Left lung (tissue), 10 donors: Measurements from ENCODE around the gene DTD2. TPM values are rescaled to one million over a fixed set of nuclear protein-coding genes. Genes with fewer than 3 reads are reported as not detected.
"Not testable (repeated sequence)": the region's sequence is repeated elsewhere in the genome, so short reads cannot be mapped to it uniquely, and the experiment has no call there.

ENCODE experiments used
- ATAC-seq: fragments of 200-7000 bp; cut with Tn5 transposase; one replicate; pipeline ENCODE4 v1.9.1; 2020; ENCODE audit warnings: moderate library complexity
- DNase-seq, 4 donors: peaks; one replicate each; pipeline ENCODE4 v3.0.0-alpha.2; 2013 to 2020
- H3K27ac ChIP-seq, 2 donors: fragments of 200-600 bp; sonication (generic) in 1 of 2; one replicate each; pipeline versions ENCODE4 v1.5.0 to v1.8.0; 2020 to 2021
- H3K27me3 ChIP-seq, 2 donors: fragments of 200-600 bp; sonication (generic) in 1 of 2; one replicate each; pipeline versions ENCODE4 v1.5.0 to v1.8.0; 2020 to 2021
- H3K36me3 ChIP-seq, 2 donors: fragments of 200-600 bp; sonication (generic) in 1 of 2; one replicate each; pipeline versions ENCODE4 v1.5.0 to v1.8.0; 2020 to 2021
- H3K4me1 ChIP-seq, 2 donors: fragments of 200-600 bp; one replicate each; pipeline ENCODE4 v1.8.0; 2021
- H3K4me3 ChIP-seq, 2 donors: fragments of 200-600 bp; sonication (generic) in 1 of 2; one replicate each; pipeline versions ENCODE4 v1.5.0 to v1.8.0; 2020 to 2021; ENCODE audit warnings: mild to moderate bottlenecking in 1 of 2
- H3K9me3 ChIP-seq, 2 donors: fragments of 200-600 bp; sonication (generic) in 1 of 2; one replicate each; pipeline versions ENCODE4 v1.5.0 to v1.8.0; 2020 to 2021
- intact Hi-C, 2 donors: fragments of 100-400 bp; cut with DNase I; formaldehyde crosslinking; loops; one replicate each; pipeline versions ENCODE4 v1.11.2 to v1.14.2; 2022
- polyA plus RNA-seq, 6 donors: library from polyadenylated mRNA; unstranded; fragments of 120-200 nt; gene quantifications; one replicate each; pipeline ENCODE4 v1.2.1, GENCODE V29; 2013; ENCODE audit not compliant: insufficient read length in 6 of 6
- total RNA-seq, 2 donors: library from RNA; stranded (reverse); fragmentation: NEBNext Ultra II Directional; extraction: Animal tissue kit (Norgen Biotek cat#: 25700); gene quantifications; one replicate each; pipeline ENCODE4 v1.2.1, GENCODE V29; 2021
- TF ChIP-seq, protein P1 (sequence below), 2 donors: fragments of 200-600 bp; sonication (generic) in 1 of 2; IDR thresholded peaks; one replicate each; pipeline versions ENCODE4 v1.5.0 to v1.8.0; 2021; ENCODE audit warnings: antibody characterized with exemption in 2 of 2
- donor health status: DM: no; HTN: yes; CAD: no.
- donor health status: DM: no; HTN: no; CAD: no.

Gene DTD2
- total and polyA plus RNA-seq, 8 donors: 19.3 to 24.6 (median 21.5) TPM

DNA sequence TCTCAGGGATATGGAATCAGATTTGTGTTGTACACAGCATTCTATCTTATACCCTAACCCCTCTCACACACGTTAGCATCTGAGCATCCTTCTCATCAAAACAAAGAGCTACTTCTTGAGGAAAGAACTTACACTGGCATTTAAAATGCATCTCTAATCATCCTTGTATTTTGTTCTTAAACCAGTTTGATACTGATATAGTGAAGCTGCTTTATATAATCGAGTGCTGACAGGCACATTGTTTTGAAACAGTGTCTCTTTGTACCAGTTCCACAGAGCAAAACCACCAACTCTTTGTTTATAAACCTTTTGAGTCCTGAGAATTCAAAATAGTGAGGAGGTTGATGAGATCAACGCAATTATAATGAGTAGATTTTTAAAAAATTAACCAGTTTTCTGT lies 21.7 kb upstream of the DTD2 start:
- H3K9me3 ChIP-seq: no peaks in the 10 kb centered on the region
- intact Hi-C loops: no loop called here
- ATAC-seq: no peak

DNA sequence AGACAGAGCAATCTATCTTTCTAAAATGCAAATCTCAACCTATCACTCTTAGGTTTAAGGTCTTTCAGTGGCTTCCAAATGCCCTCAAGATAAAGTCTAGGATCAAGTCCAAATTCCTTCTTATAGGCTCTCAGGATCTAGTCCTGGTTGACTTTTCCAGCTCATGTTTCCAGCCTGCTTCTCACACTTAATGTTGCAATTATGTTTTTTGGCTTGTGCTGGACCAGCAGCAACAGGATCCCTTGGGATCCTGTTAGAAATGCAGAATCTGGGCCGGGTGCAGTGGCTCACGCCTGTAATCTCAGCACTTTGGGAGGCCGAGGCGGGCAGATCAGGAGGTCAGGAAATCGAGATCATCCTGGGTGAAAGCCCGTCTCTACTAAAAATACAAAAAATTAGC lies 19.9 kb upstream of the DTD2 start:
- H3K4me3 ChIP-seq: no peak overlapping the region
- H3K9me3 ChIP-seq: no peaks in the 10 kb centered on the region
- no peak for DNase-seq
- intact Hi-C loops: no loop called here
- ATAC-seq: no peak
- TF ChIP-seq, protein P1, sequence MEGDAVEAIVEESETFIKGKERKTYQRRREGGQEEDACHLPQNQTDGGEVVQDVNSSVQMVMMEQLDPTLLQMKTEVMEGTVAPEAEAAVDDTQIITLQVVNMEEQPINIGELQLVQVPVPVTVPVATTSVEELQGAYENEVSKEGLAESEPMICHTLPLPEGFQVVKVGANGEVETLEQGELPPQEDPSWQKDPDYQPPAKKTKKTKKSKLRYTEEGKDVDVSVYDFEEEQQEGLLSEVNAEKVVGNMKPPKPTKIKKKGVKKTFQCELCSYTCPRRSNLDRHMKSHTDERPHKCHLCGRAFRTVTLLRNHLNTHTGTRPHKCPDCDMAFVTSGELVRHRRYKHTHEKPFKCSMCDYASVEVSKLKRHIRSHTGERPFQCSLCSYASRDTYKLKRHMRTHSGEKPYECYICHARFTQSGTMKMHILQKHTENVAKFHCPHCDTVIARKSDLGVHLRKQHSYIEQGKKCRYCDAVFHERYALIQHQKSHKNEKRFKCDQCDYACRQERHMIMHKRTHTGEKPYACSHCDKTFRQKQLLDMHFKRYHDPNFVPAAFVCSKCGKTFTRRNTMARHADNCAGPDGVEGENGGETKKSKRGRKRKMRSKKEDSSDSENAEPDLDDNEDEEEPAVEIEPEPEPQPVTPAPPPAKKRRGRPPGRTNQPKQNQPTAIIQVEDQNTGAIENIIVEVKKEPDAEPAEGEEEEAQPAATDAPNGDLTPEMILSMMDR (IDR thresholded peaks at IDR 0.05): no peak
- H3K36me3 ChIP-seq: no peaks in the 10 kb centered on the region
- H3K27me3 ChIP-seq: no peaks in the 10 kb centered on the region
- no peak overlapping the region for H3K27ac ChIP-seq
- no peaks in the 10 kb centered on the region for H3K4me1 ChIP-seq

More for the DNA sequence above, 21.7 kb upstream of the DTD2 start:
- no peak overlapping the region for H3K27ac ChIP-seq
- TF ChIP-seq, protein P1 (IDR thresholded peaks at IDR 0.05): no peak
- H3K4me3 ChIP-seq: no peak overlapping the region
- no peaks in the 10 kb centered on the region for H3K36me3 ChIP-seq
- H3K27me3 ChIP-seq: no peaks in the 10 kb centered on the region
- H3K4me1 ChIP-seq: no peaks in the 10 kb centered on the region
- DNase-seq: no peak

DNA sequence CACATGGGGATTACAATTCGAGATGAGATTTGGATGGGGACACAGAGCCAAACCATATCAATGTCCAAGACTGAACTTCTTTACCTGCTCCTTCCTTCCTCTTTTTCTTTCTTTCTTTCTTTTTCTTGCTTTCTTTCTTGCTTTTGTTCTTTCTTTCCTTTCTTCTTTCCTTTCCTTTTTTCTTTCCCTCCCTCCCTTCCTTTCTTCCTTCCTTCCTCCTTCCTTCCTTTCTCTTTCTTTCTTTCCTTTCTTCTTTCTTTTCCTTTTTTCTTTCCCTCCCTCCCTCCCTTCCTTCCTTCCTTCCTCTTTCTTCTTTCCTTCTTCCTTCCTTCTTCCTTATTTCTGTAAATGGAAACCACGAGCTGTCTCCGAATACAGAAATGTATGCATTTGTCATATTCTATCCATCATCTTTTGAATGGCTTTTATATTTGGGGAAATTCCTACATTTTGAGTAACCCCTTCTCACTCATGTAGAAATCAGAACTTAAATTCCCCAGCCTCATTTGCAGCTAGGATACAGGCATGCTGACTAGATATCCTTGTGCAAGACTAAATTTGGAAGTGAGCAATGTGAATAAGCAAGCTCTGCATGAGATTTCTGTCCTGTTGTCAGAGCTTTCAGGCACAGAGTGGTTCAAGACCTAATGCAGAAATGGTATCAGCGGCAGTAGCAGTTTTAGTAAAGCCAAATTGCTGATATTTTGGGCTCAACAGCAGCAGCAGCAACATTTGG lies 19.0 kb upstream of the DTD2 start:
- TF ChIP-seq, protein P1 (IDR thresholded peaks at IDR 0.05): no peak
- Histone ChIP-seq H3K27ac (no peak overlapping the region), H3K4me3 (no peak overlapping the region), H3K4me1 (no peaks in the 10 kb centered on the region), H3K27me3 (no peaks in the 10 kb centered on the region), H3K9me3 (no peaks in the 10 kb centered on the region), H3K36me3 (no peaks in the 10 kb centered on the region)
- intact Hi-C loops: no loop called here
- ATAC-seq: no peak
- no peak for DNase-seq

DNA sequence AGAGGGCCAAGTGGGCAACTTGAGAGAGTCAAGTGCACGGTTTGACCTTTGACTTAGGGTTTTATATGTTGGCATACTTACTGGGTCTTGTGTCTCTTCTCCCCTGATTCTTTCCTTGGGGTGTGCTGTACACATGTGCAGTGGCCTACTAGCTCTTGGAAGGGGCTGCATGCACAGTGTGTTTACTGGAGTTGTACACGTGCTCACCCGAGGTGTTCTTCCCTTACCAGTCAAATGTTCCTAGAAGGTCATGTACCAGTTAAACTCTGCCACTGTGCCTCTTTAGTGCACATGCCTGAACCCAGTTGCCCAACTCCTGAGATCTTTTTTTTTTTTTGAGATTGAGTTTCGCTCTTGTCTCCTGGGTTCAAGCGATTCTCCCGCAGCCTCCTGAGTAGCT lies 9.2 kb upstream of the DTD2 start:
- DNase-seq (no peak), ATAC-seq (no peak)
- H3K27me3 ChIP-seq: no peaks in the 10 kb centered on the region
- H3K9me3 ChIP-seq: no peaks in the 10 kb centered on the region
- H3K4me3 ChIP-seq: no peak overlapping the region
- H3K4me1 ChIP-seq: no peaks in the 10 kb centered on the region
- no peak overlapping the region for H3K27ac ChIP-seq
- intact Hi-C loops: no loop called here
- no peaks in the 10 kb centered on the region for H3K36me3 ChIP-seq
- TF ChIP-seq, protein P1 (IDR thresholded peaks at IDR 0.05): no peak

DNA sequence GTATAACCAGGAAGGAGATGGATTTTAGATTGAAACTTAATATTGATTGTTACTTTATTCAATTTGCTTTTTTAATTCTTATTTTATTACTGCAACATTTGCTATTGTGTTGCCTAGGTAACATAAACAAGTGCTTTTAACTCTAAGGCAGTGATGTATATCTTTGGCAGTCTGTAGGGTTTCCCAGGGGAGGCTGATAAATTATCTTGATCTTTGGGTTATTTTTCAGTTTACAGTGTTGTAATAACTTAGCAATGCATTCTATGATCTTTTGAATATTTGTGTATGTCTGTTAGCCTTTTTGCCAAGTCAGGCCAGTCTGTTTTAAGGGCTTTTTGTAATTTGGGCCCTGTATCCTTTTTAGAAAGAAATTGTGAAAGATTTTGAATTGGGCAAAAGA lies 7.8 kb upstream of the DTD2 start:
- H3K27ac ChIP-seq: no peak overlapping the region
- no peak overlapping the region for H3K4me3 ChIP-seq
- no peaks in the 10 kb centered on the region for H3K9me3 ChIP-seq
- H3K36me3 ChIP-seq: no peaks in the 10 kb centered on the region
- TF ChIP-seq, protein P1 (IDR thresholded peaks at IDR 0.05): no peak
- DNase-seq: no peak
- no peaks in the 10 kb centered on the region for H3K27me3 ChIP-seq
- intact Hi-C loops: no loop called here
- ATAC-seq: no peak
- no peaks in the 10 kb centered on the region for H3K4me1 ChIP-seq

DNA sequence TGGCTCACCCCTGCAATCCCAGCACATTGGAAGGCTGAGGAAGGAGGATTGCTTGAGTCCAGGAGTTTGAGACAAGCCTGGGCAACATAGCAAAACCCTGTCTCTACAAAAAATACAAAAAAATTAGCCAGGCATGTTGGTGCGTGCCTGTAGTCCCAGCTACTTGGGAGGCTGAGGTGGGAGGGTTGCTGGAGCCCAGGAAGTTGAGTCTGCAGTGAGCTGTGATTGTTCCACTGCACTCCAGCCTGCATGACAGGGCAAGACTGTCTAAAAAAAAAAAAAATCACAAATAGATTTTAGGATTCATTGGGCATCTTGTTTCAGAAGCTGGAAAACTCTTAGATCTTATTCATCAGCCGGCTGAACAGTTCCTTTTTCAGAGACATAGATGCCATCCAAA lies 5.1 kb upstream of the DTD2 start:
- DNase-seq, H3K4me3 ChIP-seq, ATAC-seq, H3K4me1 ChIP-seq, H3K36me3 ChIP-seq, intact Hi-C loops, H3K9me3 ChIP-seq, H3K27me3 ChIP-seq, H3K27ac ChIP-seq: not testable (repeated sequence)
